A549 treated with CpdA at 1 μM for 4 hours (cell line): Measurements from ENCODE around the gene ZNF557. TPM values are rescaled to one million over a fixed set of nuclear protein-coding genes. Genes with fewer than 3 reads are reported as not detected.

Experiments used
- total RNA-seq: library from RNA; stranded (reverse); fragments of 200-300 nt; extraction: Qiagen RNA extraction; gene quantifications from 5 replicates; pipeline ENCODE4 v1.2.3, GENCODE V29; 2022; ENCODE audit warnings: low read depth

Gene ZNF557
- total RNA-seq: 2.3 to 3.2 TPM (median 2.7 TPM) in 5 replicates

DNA sequence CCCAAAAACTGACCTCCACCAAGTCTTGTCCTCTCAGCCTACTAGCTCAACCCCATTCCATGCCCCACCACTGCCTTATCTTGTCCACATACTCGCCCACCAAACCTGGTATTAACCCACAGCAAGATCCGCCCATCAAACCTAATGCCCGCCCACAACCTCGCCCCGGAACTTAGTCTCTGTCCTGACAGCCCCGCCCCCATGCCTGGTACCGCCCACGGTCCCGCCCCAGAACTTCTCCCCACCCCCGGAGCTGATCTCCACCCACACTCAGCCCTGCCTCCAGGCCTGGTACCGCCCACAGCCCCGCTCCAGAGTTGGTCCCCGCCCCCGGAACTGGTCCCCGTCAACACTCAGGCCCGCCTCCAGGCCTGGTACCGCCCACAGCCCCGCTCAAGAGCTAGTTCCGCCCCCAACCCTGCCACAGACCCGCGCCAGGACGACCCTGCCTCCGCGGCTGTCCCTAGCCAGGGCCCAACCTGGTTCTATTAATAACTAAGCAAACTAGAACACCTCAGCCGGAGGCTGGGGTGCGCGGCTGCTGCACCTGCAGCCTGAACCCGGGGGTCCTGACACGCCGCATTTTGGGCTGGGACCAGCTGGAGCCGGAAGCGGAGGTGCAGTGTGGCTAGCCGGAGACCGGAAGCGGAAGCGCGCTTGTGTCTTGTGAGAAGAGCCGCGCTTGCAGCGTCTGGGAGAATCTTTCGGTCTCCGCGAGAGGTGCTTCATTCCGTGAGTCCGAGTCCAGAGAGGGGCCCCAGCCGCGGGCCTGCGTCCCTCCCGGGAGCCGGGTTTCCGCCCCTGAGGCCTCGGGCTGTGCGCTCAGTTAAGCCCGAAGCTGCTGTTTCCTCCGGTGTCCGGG is at the start of gene ZNF557:
Gene ZNF557 (plus strand): TSS at position 662 of the 862 bp plus-strand sequence. CDS start 5,372 bp downstream, outside the sequence.

DNA sequence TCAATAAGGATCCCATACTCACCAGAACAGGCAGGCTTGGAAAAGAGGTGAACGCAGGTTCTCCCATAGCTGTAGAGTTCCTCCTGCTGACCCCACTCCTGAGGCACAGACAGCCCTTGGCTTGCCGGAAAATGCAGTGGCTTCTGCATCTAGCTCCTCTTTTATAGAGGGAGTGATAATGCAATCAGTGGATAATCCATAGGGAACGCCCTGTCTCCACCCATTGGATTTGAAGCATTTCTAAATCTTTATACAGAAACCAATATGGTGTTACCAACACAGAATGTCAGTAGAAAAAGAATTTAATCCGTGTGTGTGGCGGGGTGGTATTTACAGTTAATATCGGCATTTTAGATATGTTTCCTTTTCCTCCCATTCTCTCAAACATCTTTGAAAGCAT is 48.2 kb upstream of the ZNF557 start, which contains the start of gene MBD3L2B:
Gene MBD3L2B (minus strand): TSS at position 101 of the 400 bp plus-strand sequence. CDS start 34 bp downstream, at position 67.

DNA sequence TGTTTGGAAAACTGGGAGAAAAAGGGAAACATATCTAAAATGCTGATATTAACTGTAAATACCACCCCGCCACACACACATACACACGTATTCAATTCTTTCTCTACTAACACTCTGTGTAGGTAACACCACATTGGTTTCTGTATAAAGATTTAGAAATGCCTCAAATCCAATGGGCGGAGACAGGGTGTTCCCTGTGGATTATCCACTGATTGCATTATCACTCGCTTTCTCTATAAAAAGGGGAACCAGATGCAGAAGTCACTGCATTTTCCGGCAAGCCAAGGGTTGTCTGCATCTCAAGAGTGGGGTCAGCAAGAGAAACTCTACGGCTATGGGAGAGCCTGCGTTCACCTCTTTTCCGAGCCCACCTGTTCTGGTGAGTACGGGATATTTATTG is 39.2 kb upstream of the ZNF557 start, which contains the start of gene MBD3L5:
Gene MBD3L5 (plus strand): TSS at position 301 of the 400 bp plus-strand sequence. CDS start 34 bp downstream, at position 335.

DNA sequence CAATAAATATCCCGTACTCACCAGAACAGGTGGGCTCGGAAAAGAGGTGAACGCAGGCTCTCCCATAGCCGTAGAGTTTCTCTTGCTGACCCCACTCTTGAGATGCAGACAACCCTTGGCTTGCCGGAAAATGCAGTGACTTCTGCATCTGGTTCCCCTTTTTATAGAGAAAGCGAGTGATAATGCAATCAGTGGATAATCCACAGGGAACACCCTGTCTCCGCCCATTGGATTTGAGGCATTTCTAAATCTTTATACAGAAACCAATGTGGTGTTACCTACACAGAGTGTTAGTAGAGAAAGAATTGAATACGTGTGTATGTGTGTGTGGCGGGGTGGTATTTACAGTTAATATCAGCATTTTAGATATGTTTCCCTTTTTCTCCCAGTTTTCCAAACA is 29.4 kb upstream of the ZNF557 start, which contains the start of gene MBD3L4:
Gene MBD3L4 (minus strand): TSS at position 101 of the 400 bp plus-strand sequence. CDS start 35 bp downstream, at position 66.

DNA sequence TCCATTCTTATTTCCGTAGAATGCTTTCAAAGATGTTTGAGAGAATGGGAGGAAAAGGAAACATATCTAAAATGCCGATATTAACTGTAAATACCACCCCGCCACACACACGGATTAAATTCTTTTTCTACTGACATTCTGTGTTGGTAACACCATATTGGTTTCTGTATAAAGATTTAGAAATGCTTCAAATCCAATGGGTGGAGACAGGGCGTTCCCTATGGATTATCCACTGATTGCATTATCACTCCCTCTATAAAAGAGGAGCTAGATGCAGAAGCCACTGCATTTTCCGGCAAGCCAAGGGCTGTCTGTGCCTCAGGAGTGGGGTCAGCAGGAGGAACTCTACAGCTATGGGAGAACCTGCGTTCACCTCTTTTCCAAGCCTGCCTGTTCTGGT is 20.5 kb upstream of the ZNF557 start, which contains the start of gene MBD3L2:
Gene MBD3L2 (plus strand): TSS at position 301 of the 400 bp plus-strand sequence. CDS start 53 bp downstream, at position 354.

DNA sequence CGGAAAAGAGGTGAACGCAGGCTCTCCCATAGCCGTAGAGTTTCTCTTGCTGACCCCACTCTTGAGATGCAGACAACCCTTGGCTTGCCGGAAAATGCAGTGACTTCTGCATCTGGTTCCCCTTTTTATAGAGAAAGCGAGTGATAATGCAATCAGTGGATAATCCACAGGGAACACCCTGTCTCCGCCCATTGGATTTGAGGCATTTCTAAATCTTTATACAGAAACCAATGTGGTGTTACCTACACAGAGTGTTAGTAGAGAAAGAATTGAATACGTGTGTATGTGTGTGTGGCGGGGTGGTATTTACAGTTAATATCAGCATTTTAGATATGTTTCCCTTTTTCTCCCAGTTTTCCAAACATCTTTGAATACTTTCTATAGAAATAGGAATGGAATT is 10.9 kb upstream of the ZNF557 start, which contains the start of gene MBD3L3:
Gene MBD3L3 (minus strand): TSS at position 101 of the 400 bp plus-strand sequence. CDS start 71 bp downstream, at position 30.

Other genes with a start within 250 kb of the ZNF557 start
- 4.1 to 6.5 TPM (median 5.8 TPM) in 5 replicates for gene ADGRE1, start 182.1 kb upstream of the ZNF557 start, total RNA-seq
- gene MBD3L2B, start 48.3 kb upstream of the ZNF557 start, total RNA-seq: not detected in 5 replicates
- gene MBD3L5, start 39.1 kb upstream of the ZNF557 start, total RNA-seq: not detected in 5 replicates
- gene MBD3L4, start 29.5 kb upstream of the ZNF557 start, total RNA-seq: not detected in 5 replicates
- not detected in 5 replicates for gene MBD3L2, start 20.4 kb upstream of the ZNF557 start, total RNA-seq
- gene MBD3L3, start 11.0 kb upstream of the ZNF557 start, total RNA-seq: not detected in 5 replicates
- 1.9 to 2.8 TPM (median 2.2 TPM) in 5 replicates for gene INSR, start 224.7 kb downstream of the ZNF557 start, total RNA-seq